Neural cell (in vitro differentiated cells): ENCODE measurements around the gene JAG2. TPM values are rescaled to one million over a fixed set of nuclear protein-coding genes. Genes with fewer than 3 reads are reported as not detected.

Source experiments
- H2AFZ ChIP-seq: fragments of 200-600, 300-800 bp; sonication (generic), shearing (Covaris generic); 2 replicates; pipeline ENCODE4 v1.6.0; 2014; ENCODE audit warnings: low read depth, mild to moderate bottlenecking, antibody characterized with exemption, low read length, moderate library complexity
- H3F3A ChIP-seq: fragments of 200-600 bp; shearing (Covaris generic); 2 replicates; pipeline ENCODE4 v1.6.1; 2016; ENCODE audit warnings: mild to moderate bottlenecking, moderate library complexity, mixed read lengths, antibody characterized with exemption, low read length; ENCODE audit not compliant: insufficient read depth, poor library complexity, severe bottlenecking
- H3K27ac ChIP-seq: fragments of 200-600, 300-800 bp; sonication (generic), shearing (Covaris generic); 2 replicates; pipeline ENCODE4 v1.5.1; 2014; ENCODE audit warnings: mild to moderate bottlenecking, low read length, moderate library complexity
- H3K27me3 ChIP-seq: fragments of 300-800, 200-600 bp; sonication (generic), shearing (Covaris generic); 2 replicates; pipeline ENCODE4 v1.6.0; 2014; ENCODE audit warnings: mild to moderate bottlenecking, low read depth, low read length, moderate library complexity; ENCODE audit not compliant: insufficient read depth
- H3K36me3 ChIP-seq: fragments of 300-800, 200-600 bp; sonication (generic), shearing (Covaris generic); 2 replicates; pipeline ENCODE4 v1.5.1; 2014; ENCODE audit warnings: mild to moderate bottlenecking, antibody characterized with exemption, low read length, moderate library complexity; ENCODE audit not compliant: insufficient read depth
- H3K4me2 ChIP-seq: fragments of 300-800, 200-600 bp; sonication (generic), shearing (Covaris generic); 2 replicates; pipeline ENCODE4 v1.6.0; 2014; ENCODE audit warnings: mild to moderate bottlenecking, low read length
- H3K4me3 ChIP-seq: fragments of 300-800, 200-600 bp; sonication (generic), shearing (Covaris generic); 2 replicates; pipeline ENCODE4 v1.5.1; 2014; ENCODE audit warnings: mild to moderate bottlenecking, low read length, moderate library complexity
- H3K79me2 ChIP-seq: fragments of 200-600 bp; shearing (Covaris generic); replicated peaks from 2 replicates; pipeline ENCODE4 v1.6.0; 2014; ENCODE audit warnings: mild to moderate bottlenecking, low read length, moderate library complexity; ENCODE audit not compliant: insufficient read depth
- H3K9ac ChIP-seq: fragments of 300-800, 200-600 bp; sonication (generic), shearing (Covaris generic); 2 replicates; pipeline ENCODE4 v1.6.1; 2016; ENCODE audit warnings: mild to moderate bottlenecking, low read length, mixed read lengths
- H3K9me2 ChIP-seq: fragments of 200-600 bp; shearing (Covaris generic); 2 replicates; pipeline ENCODE4 v1.6.1; 2016; ENCODE audit warnings: mild to moderate bottlenecking, low read length, mixed read lengths; ENCODE audit not compliant: insufficient read depth
- H3K9me3 ChIP-seq: fragments of 200-600, 300-800 bp; sonication (generic), shearing (Covaris generic); 2 replicates; pipeline ENCODE4 v1.6.1; 2016; ENCODE audit warnings: mild to moderate bottlenecking, mixed run types, low read length, moderate library complexity, mixed read lengths
- H4K20me1 ChIP-seq: fragments of 200-600 bp; shearing (Covaris generic); 2 replicates; pipeline ENCODE4 v1.6.1; 2016; ENCODE audit warnings: mild to moderate bottlenecking, mixed run types; ENCODE audit not compliant: insufficient read depth
- CTCF ChIP-seq: fragments of 450-650 bp; IDR thresholded peaks from 2 replicates; pipeline ENCODE4 v1.5.1; 2014; ENCODE audit warnings: antibody characterized with exemption, mild to moderate bottlenecking, moderate library complexity; ENCODE audit not compliant: poor library complexity, severe bottlenecking
- EP300 ChIP-seq: fragments of 450-650 bp; conservative IDR thresholded peaks from 2 replicates; pipeline ENCODE4 v1.6.1; 2014; ENCODE audit warnings: antibody characterized with exemption, mild to moderate bottlenecking, moderate library complexity; ENCODE audit not compliant: poor library complexity, severe bottlenecking
- EZH2 ChIP-seq: fragments of 200-600, 300-800 bp; shearing (Covaris generic), sonication (generic); IDR thresholded peaks from 2 replicates; pipeline ENCODE4 v1.6.1; 2014; ENCODE audit warnings: antibody characterized with exemption, low read length, borderline replicate concordance, mild to moderate bottlenecking; ENCODE audit not compliant: insufficient read depth, poor library complexity, severe bottlenecking
- MXI1 ChIP-seq: fragments of 450-650 bp; conservative IDR thresholded peaks from 2 replicates; pipeline ENCODE4 v1.6.1; 2014; ENCODE audit warnings: antibody characterized with exemption, mild to moderate bottlenecking; ENCODE audit not compliant: poor library complexity, severe bottlenecking
- POLR2AphosphoS5 ChIP-seq: IDR thresholded peaks from 2 replicates; pipeline ENCODE4 v1.6.1; 2012
- RAD21 ChIP-seq: fragments of 450-650 bp; conservative IDR thresholded peaks from 2 replicates; pipeline ENCODE4 v1.6.1; 2014; ENCODE audit warnings: antibody characterized with exemption, mild to moderate bottlenecking, moderate library complexity
- SMC3 ChIP-seq: fragments of 450-650 bp; conservative IDR thresholded peaks from 2 replicates; pipeline ENCODE4 v1.6.1; 2014; ENCODE audit warnings: antibody characterized with exemption, mild to moderate bottlenecking, moderate library complexity; ENCODE audit not compliant: poor library complexity
- TAF1 ChIP-seq: IDR thresholded peaks from 2 replicates; pipeline ENCODE4 v1.6.1; 2012; ENCODE audit warnings: low read depth
- polyA plus RNA-seq: library from polyadenylated mRNA; depleted of rRNA; stranded (reverse); fragments of >200 nt; gene quantifications from 2 replicates; pipeline ENCODE4 v1.2.3, GENCODE V29; 2014
- TF ChIP-seq, protein P1 (sequence below): IDR thresholded peaks from 2 replicates; pipeline ENCODE4 v1.6.1; 2012; ENCODE audit warnings: borderline replicate concordance

JAG2 gene
- polyA plus RNA-seq, 1 donor from 2014 or later: 20.3 TPM

DNA sequence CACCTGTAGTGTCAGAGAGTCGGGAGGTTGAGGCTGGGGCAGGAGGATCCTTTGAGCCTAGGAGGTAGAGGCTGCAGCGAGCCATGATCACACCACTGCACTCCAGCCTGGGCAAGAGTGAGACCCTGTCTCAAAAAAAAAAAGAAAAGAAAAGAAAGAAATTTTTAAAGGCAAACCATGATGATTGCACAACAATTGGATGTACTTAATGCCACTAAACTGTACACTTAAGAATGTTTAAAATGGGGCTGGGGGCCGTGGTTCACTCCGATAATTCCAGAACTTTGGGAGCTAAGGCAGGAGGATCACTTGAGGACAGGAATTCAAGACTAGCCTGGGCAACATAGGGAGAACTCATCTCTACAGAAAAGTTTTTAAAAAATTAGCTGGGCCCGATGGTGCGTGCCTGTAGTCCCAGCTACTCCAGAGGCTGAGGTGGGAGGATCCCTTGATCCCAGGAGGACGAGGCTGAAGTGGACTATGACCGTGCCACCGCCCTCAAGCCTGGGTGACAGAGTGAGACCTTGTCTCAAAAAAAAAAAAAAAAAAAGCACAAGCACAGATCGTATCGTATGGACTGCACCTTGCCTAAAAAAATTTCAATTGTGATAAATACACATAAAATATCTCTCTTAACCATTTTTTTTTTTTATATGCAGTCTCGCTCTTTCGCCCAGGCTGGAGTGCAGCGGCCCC, 32.7 kb downstream of the JAG2 start:
- H3K27me3 ChIP-seq: no peaks in the 10 kb centered on the region
- no peaks in the 10 kb centered on the region for H3F3A ChIP-seq
- H4K20me1 ChIP-seq: no peaks in the 10 kb centered on the region
- H3K27ac ChIP-seq: no peak overlapping the region
- no peak overlapping the region for H3K4me3 ChIP-seq
- H3K4me2 ChIP-seq: no peak overlapping the region
- no peak overlapping the region for H2AFZ ChIP-seq
- H3K36me3 ChIP-seq: no peaks in the 10 kb centered on the region
- H3K9ac ChIP-seq: no peak overlapping the region
- TF ChIP-seq RAD21 (no peak), SMC3 (no peak), EZH2 (no peak), MXI1 (no peak), CTCF (no peak), TAF1 (no peak), EP300 (no peak), POLR2AphosphoS5 (no peak)
- TF ChIP-seq, protein P1, sequence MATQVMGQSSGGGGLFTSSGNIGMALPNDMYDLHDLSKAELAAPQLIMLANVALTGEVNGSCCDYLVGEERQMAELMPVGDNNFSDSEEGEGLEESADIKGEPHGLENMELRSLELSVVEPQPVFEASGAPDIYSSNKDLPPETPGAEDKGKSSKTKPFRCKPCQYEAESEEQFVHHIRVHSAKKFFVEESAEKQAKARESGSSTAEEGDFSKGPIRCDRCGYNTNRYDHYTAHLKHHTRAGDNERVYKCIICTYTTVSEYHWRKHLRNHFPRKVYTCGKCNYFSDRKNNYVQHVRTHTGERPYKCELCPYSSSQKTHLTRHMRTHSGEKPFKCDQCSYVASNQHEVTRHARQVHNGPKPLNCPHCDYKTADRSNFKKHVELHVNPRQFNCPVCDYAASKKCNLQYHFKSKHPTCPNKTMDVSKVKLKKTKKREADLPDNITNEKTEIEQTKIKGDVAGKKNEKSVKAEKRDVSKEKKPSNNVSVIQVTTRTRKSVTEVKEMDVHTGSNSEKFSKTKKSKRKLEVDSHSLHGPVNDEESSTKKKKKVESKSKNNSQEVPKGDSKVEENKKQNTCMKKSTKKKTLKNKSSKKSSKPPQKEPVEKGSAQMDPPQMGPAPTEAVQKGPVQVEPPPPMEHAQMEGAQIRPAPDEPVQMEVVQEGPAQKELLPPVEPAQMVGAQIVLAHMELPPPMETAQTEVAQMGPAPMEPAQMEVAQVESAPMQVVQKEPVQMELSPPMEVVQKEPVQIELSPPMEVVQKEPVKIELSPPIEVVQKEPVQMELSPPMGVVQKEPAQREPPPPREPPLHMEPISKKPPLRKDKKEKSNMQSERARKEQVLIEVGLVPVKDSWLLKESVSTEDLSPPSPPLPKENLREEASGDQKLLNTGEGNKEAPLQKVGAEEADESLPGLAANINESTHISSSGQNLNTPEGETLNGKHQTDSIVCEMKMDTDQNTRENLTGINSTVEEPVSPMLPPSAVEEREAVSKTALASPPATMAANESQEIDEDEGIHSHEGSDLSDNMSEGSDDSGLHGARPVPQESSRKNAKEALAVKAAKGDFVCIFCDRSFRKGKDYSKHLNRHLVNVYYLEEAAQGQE: no peak
- H3K9me2 ChIP-seq: no peaks in the 10 kb centered on the region
- H3K79me2 ChIP-seq: no peaks in the 10 kb centered on the region
- H3K9me3 ChIP-seq: peaks cover 13% of the 10 kb centered on the region

- Histone ChIP-seq H3K4me2 (no peak overlapping the region), H3K9me3 (no peaks in the 10 kb centered on the region), H3K9me2 (no peaks in the 10 kb centered on the region), H2AFZ (no peak overlapping the region), H3K27ac (no peak overlapping the region), H3K9ac (no peak overlapping the region), H3F3A (no peaks in the 10 kb centered on the region), H3K27me3 (no peaks in the 10 kb centered on the region), H4K20me1 (no peaks in the 10 kb centered on the region), H3K36me3 (no peaks in the 10 kb centered on the region), H3K79me2 (no peaks in the 10 kb centered on the region), H3K4me3 (no peak overlapping the region)
- TF ChIP-seq MXI1 (no peak), EP300 (no peak), CTCF (no peak)
- TF ChIP-seq, protein P1: no peak
Observed at GRCh38 chr14:105132921-105133654, 35.5 kb downstream of the JAG2 start.
